HepG2 (cell line): ENCODE results near the gene LRP2. TPM values are rescaled to one million over a fixed set of nuclear protein-coding genes. Genes with fewer than 3 reads are reported as not detected.

Source experiments
- ATAC-seq: fragments of 200-7000 bp; cut with Tn5 transposase; 3 replicates; pipeline ENCODE4 v1.9.1; 2020; ENCODE audit warnings: mild to moderate bottlenecking, moderate library complexity
- BruUV-seq: library from RNA; stranded (reverse); fragments of 400-500 nt; replicated peaks from 2 replicates; lab custom pipeline; 2021; lab: Mats Ljungman, UMichigan
- CTCF ChIA-PET: fragments of 300-600 bp; formaldehyde crosslinking; extraction: SDS; loops from one replicate; lab custom pipeline; 2021; ENCODE audit warnings: low total read pairs, inconsistent platforms, low intra/inter-chr PET ratio; lab: Yijun Ruan, JAX
- POLR2A ChIA-PET: fragments of 350-600 bp; sonication (Branson Sonifier 250); formaldehyde crosslinking; loops from one replicate; lab custom pipeline; 2020; ENCODE audit warnings: antibody characterized with exemption, inconsistent platforms; lab: Yijun Ruan, JAX
- DNase-seq: peaks from one replicate; pipeline ENCODE4 v3.0.0-alpha.2; 2015; ENCODE audit warnings: low spot score
- FAIRE-seq: peaks from 3 replicates; lab custom pipeline; 2011; peaks lifted over from hg19 to GRCh38; lab: Jason Lieb, UNC
- H2AFZ ChIP-seq: one replicate; pipeline ENCODE4 v1.6.1; 2011; ENCODE audit warnings: low read length, inconsistent platforms
- H3K27ac ChIP-seq: fragments of 300-600 bp; 3 replicates; pipeline ENCODE4 v1.8.0; 2011; ENCODE audit warnings: mixed run types, mild to moderate bottlenecking, mixed read lengths, low read length, inconsistent platforms; ENCODE audit not compliant: insufficient read depth; ENCODE audit errors: extremely low read length
- H3K27me3 ChIP-seq, 2 experiments: fragments of 200-600 bp in 1 of 2; 2 replicates in 1 of 2; 3 replicates in 1 of 2; pipeline versions ENCODE4 v1.6.0 to v1.8.0; 2011; ENCODE audit warnings: low read length in 2 of 2, mild to moderate bottlenecking in 2 of 2, moderate library complexity in 2 of 2, inconsistent platforms in 1 of 2; ENCODE audit not compliant: insufficient read depth in 2 of 2, control insufficient read depth in 1 of 2
- H3K36me3 ChIP-seq, 2 experiments: fragments of 200-600 bp in 1 of 2; replicated peaks in 1 of 2; 2 replicates in 1 of 2; 3 replicates in 1 of 2; pipeline versions ENCODE4 v1.5.1 to v1.8.0; 2011; ENCODE audit warnings: low read length in 2 of 2, inconsistent platforms in 1 of 2; ENCODE audit not compliant: insufficient read depth in 2 of 2, control insufficient read depth in 1 of 2
- H3K4me1 ChIP-seq: 2 replicates; pipeline ENCODE4 v1.5.1; 2012; ENCODE audit warnings: low read length, inconsistent platforms; ENCODE audit not compliant: insufficient read depth
- H3K4me2 ChIP-seq: 2 replicates; pipeline ENCODE4 v1.6.0; 2011; ENCODE audit warnings: low read depth, low read length, inconsistent platforms
- H3K4me3 ChIP-seq, 3 experiments: fragments of 200-600 bp in 1 of 3; sonication (generic), shearing (Covaris generic) in 1 of 3; replicated peaks in 1 of 3; 2 replicates each; pipeline ENCODE4 v1.5.1; 2011 to 2016; ENCODE audit warnings: low read length in 3 of 3, inconsistent platforms in 2 of 3, low read depth in 2 of 3, mild to moderate bottlenecking in 2 of 3, control low read depth in 1 of 3, mixed read lengths in 1 of 3; ENCODE audit not compliant: insufficient read depth in 1 of 3
- H3K79me2 ChIP-seq: one replicate; pipeline ENCODE4 v1.6.1; 2011; ENCODE audit warnings: low read length, inconsistent platforms; ENCODE audit not compliant: insufficient read depth
- H3K9ac ChIP-seq: 2 replicates; pipeline ENCODE4 v1.6.0; 2011; ENCODE audit warnings: mild to moderate bottlenecking, low read depth, low read length, inconsistent platforms; ENCODE audit not compliant: insufficient read depth
- H3K9me3 ChIP-seq: 2 replicates; pipeline ENCODE4 v1.5.1; 2012; ENCODE audit warnings: mild to moderate bottlenecking, low read length
- H4K20me1 ChIP-seq: 2 replicates; pipeline ENCODE4 v1.6.0; 2011; ENCODE audit warnings: inconsistent platforms, mild to moderate bottlenecking, low read length, moderate library complexity; ENCODE audit not compliant: insufficient read depth
- DNMT3B ChIP-seq: conservative IDR thresholded peaks from 2 replicates; pipeline ENCODE4 v1.6.1; 2016; ENCODE audit warnings: missing biosample characterization, control low read depth
- GTF2F1 ChIP-seq: fragments of 150-350 bp; IDR thresholded peaks from 2 replicates; pipeline ENCODE4 v1.6.1; 2014; ENCODE audit warnings: low read length
- MAFF ChIP-seq: IDR thresholded peaks from 2 replicates; pipeline ENCODE4 v1.6.1; 2011; ENCODE audit warnings: low read depth, low read length, improper control_type of control experiment
- MAFK ChIP-seq, 2 experiments: IDR thresholded peaks in 1 of 2; conservative IDR thresholded peaks in 1 of 2; 2 replicates each; pipeline ENCODE4 v1.6.1; 2011; ENCODE audit warnings: improper control_type of control experiment in 2 of 2, low read length in 2 of 2
- NFE2L2 ChIP-seq: fragments of 150-350 bp; IDR thresholded peaks from 2 replicates; pipeline ENCODE4 v1.6.1; 2014; ENCODE audit warnings: low read length
- WGBS: methylation state at CpG from one replicate; pipeline ENCODE4 v1.1.6; 2017; ENCODE audit warnings: low lambda C conversion rate; 5-methylcytosine and 5-hydroxymethylcytosine counted together
- in situ Hi-C: cut with HindIII; loops from 2 replicates; pipeline ENCODE4 v1.10.0; 2017; ENCODE audit warnings: low pct_unique_long_range_greater_than_20kb; ENCODE audit not compliant: extremely low pct_ligation_motif_present
- intact Hi-C: fragments of 100-400 bp; cut with micrococcal nuclease; formaldehyde crosslinking; loops from one replicate; pipeline ENCODE4 v1.10.0; 2022; ENCODE audit not compliant: unreplicated experiment
- polyA plus RNA-seq, 8 experiments: library from polyadenylated mRNA; depleted of rRNA in 3 of 8; stranded (reverse) in 7 of 8; unstranded in 1 of 8; fragments of >200 nt; fragmentation: Illumina TruSeq in 4 of 8; extraction: Trizol in 4 of 8; gene quantifications; 2 replicates each; pipeline versions ENCODE4 v1.2.1 to v1.2.3, GENCODE V29; 2011 to 2016; ENCODE audit warnings: low read depth in 4 of 8, missing spikeins in 1 of 8, mixed read lengths in 1 of 8; ENCODE audit not compliant: insufficient read depth in 1 of 8
- total RNA-seq, 5 experiments: library from RNA; depleted of rRNA; stranded (reverse); fragments of >200 nt; fragmentation: Illumina TruSeq; extraction: Trizol; gene quantifications; 2 replicates each; pipeline ENCODE4 v1.2.3, GENCODE V29; 2016; ENCODE audit warnings: low read depth in 1 of 5

LRP2 gene
- total and polyA plus RNA-seq, 2 of the 13 experiments (the other 11 are each of a cell fraction or from before 2014, with no cell fraction given) = 0.03 to 0.15 TPM

DNA sequence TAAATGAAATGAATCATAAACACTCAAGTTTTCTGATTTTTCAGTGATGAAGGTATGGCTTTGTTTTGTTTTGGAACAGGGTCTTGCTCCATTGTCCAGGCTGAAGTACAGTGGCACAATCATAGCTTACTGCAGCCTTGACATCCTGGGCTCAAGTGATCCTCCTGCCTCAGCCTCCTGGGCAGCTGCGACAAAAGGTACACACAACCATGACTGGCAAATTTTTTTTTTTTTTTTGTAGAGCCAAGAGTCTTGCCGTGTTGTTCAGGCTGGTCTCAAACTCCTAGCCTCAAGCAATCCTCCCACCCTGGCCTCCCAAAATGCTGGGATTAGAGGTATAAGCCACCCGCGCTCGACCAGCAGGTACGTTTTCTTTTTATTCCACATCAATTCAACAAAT, 22.5 kb upstream of the LRP2 start:
- no peak overlapping the region for H3K4me2 ChIP-seq
- intact Hi-C loops (no loop called here), in situ Hi-C loops (no loop called here)
- ChIA-PET POLR2A (no interaction called here), CTCF (no interaction called here)
- no peak overlapping the region for H2AFZ ChIP-seq
- no peak overlapping the region for H3K27ac ChIP-seq
- TF ChIP-seq GTF2F1 (no peak), NFE2L2 (peak; percentile 50)
- ATAC-seq = no peak
- H3K79me2 ChIP-seq = no peaks in the 10 kb centered on the region
- no peak overlapping the region for H3K4me3 ChIP-seq
- DNase-seq = no peak
- no peaks in the 10 kb centered on the region for H3K4me1 ChIP-seq
- H3K9me3 ChIP-seq = no peaks in the 10 kb centered on the region
- H3K9ac ChIP-seq = no peak overlapping the region
- H4K20me1 ChIP-seq = no peaks in the 10 kb centered on the region
- FAIRE-seq = no peak
- H3K27me3 ChIP-seq = no peaks in the 10 kb centered on the region
- BruUV-seq = no TSS peak
- WGBS = 50% methylated on average over 6 of the region's 6 CpGs
- no peaks in the 10 kb centered on the region for H3K36me3 ChIP-seq

DNA sequence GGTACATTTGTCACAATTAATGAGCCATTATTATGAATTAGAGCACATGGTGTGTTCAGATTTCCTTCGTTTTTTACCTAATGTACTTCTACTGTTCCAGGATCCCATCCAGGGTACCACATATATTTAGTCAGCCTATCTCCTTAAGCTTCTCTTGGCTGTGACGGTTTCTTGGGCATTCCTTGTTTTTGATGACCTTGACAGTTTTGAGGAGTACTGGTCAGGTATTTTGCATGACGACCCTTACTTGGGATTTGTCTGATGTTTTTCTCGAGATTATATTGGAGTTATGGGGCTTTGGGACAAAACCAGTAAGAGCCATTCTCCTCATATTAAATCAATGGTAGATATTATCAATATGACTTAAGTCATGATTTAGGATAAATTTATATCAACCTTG, 10.2 kb upstream of the LRP2 start:
- Histone ChIP-seq H3K4me2 (no peak overlapping the region), H3K9me3 (no peaks in the 10 kb centered on the region), H3K36me3 (no peaks in the 10 kb centered on the region), H3K9ac (no peak overlapping the region), H4K20me1 (no peaks in the 10 kb centered on the region), H3K27ac (no peak overlapping the region), H3K79me2 (no peaks in the 10 kb centered on the region), H3K4me3 (no peak overlapping the region), H3K27me3 (no peaks in the 10 kb centered on the region), H3K4me1 (no peaks in the 10 kb centered on the region), H2AFZ (no peak overlapping the region)
- DNase-seq (no peak), FAIRE-seq (no peak), ATAC-seq (no peak)
- CTCF ChIA-PET = no interaction called here
- TF ChIP-seq MAFF (peak; percentile 84), MAFK (conservative IDR thresholded peaks at IDR 0.05 in 1 of 2, IDR thresholded peaks at IDR 0.05 in 1 of 2; ENCODE audit: low read length in 2 of 2) (peak; percentile 90 to 91), DNMT3B (CRISPR knock-in tag) (no peak)
- POLR2A ChIA-PET = no interaction called here
- in situ Hi-C loops = no loop called here
- no TSS peak for BruUV-seq
- intact Hi-C loops = no loop called here
- WGBS = 8% methylated on average over 4 of the region's 4 CpGs
